PC-9 (cell line): ENCODE measurements around the gene GLT8D2. TPM values are rescaled to one million over a fixed set of nuclear protein-coding genes. Genes with fewer than 3 reads are reported as not detected.

Source experiments
- BruUV-seq: library from RNA; stranded (reverse); fragments of 400-500 nt; replicated peaks from 2 replicates; lab custom pipeline; 2021; lab: Mats Ljungman, UMichigan
- CTCF ChIA-PET: fragments of 300-600 bp; sonication (Branson Sonifier 250); formaldehyde crosslinking; loops from one replicate; lab custom pipeline; 2022; ENCODE audit warnings: antibody characterized with exemption; lab: Charles Lee
- POLR2A ChIA-PET: fragments of 300-600 bp; sonication (Branson Sonifier 250); formaldehyde crosslinking; loops from one replicate; lab custom pipeline; 2022; ENCODE audit warnings: antibody characterized with exemption; ENCODE audit not compliant: unreplicated experiment; lab: Charles Lee
- DNase-seq, 2 experiments: peaks; one replicate each; pipeline versions ENCODE4 v3.0.0 to v3.0.0-alpha.2; 2015 to 2022; ENCODE audit warnings: mixed read lengths in 1 of 2
- H2AFZ ChIP-seq: fragments of 200-600 bp; sonication (generic); 2 replicates; pipeline ENCODE4 v1.8.1; 2017; ENCODE audit warnings: antibody characterized with exemption
- H3F3A ChIP-seq: fragments of 200-600 bp; sonication (generic); 2 replicates; pipeline ENCODE4 v1.8.1; 2017; ENCODE audit warnings: antibody characterized with exemption, mild to moderate bottlenecking, low read depth; ENCODE audit not compliant: insufficient read depth
- H3K27ac ChIP-seq: fragments of 200-600 bp; sonication (generic); 2 replicates; pipeline ENCODE4 v1.6.1; 2016; ENCODE audit warnings: mixed run types
- H3K27me3 ChIP-seq: fragments of 200-600 bp; sonication (generic); 2 replicates; pipeline ENCODE4 v1.6.1; 2016; ENCODE audit warnings: low read depth, mixed run types; ENCODE audit not compliant: insufficient read depth
- H3K36me3 ChIP-seq: fragments of 200-600 bp; sonication (generic); 2 replicates; pipeline ENCODE4 v1.6.1; 2016; ENCODE audit warnings: low read depth, mixed run types
- H3K4me1 ChIP-seq: fragments of 200-600 bp; sonication (generic); replicated peaks from 2 replicates; pipeline ENCODE4 v1.6.1; 2016; ENCODE audit warnings: mixed run types; ENCODE audit not compliant: insufficient read depth
- H3K4me2 ChIP-seq: fragments of 200-600 bp; sonication (generic); 2 replicates; pipeline ENCODE4 v1.6.1; 2017; ENCODE audit warnings: mixed run types
- H3K4me3 ChIP-seq: fragments of 200-600 bp; sonication (generic); 2 replicates; pipeline ENCODE4 v1.6.1; 2016; ENCODE audit warnings: mixed run types
- H3K79me2 ChIP-seq: fragments of 200-600 bp; sonication (generic); 2 replicates; pipeline ENCODE4 v1.6.1; 2017; ENCODE audit warnings: low read depth, mixed run types
- H3K9me2 ChIP-seq: fragments of 200-600 bp; sonication (generic); 2 replicates; pipeline ENCODE4 v1.8.1; 2017; ENCODE audit warnings: mild to moderate bottlenecking; ENCODE audit not compliant: insufficient read depth
- H3K9me3 ChIP-seq: fragments of 200-600 bp; sonication (generic); 2 replicates; pipeline ENCODE4 v1.8.1; 2016; ENCODE audit warnings: low read depth; ENCODE audit not compliant: insufficient read depth
- H4K20me1 ChIP-seq: fragments of 200-600 bp; sonication (generic); 2 replicates; pipeline ENCODE4 v1.8.1; 2017; ENCODE audit not compliant: insufficient read depth
- EZH2 ChIP-seq: fragments of 200-600 bp; sonication (generic); IDR thresholded peaks from 2 replicates; pipeline ENCODE4 v1.8.0; 2017; ENCODE audit warnings: antibody characterized with exemption, low read depth
- intact Hi-C: fragments of 100-400 bp; cut with micrococcal nuclease; formaldehyde crosslinking; loops from one replicate; pipeline ENCODE4 v1.10.0; 2022; ENCODE audit not compliant: unreplicated experiment
- total RNA-seq: library from RNA; stranded (reverse); gene quantifications from 2 replicates; pipeline ENCODE4 v1.2.3, GENCODE V29; 2021
- TF ChIP-seq, protein P1 (sequence below): fragments of 200-600 bp; sonication (generic); conservative IDR thresholded peaks from 2 replicates; pipeline ENCODE4 v1.6.1; 2017; ENCODE audit warnings: mixed run types, antibody characterized with exemption, mild to moderate bottlenecking, moderate library complexity

GLT8D2 gene
- total RNA-seq, 1 experiment from 2014 or later: 0.31 TPM

GRCh38 chr12:103978384-103978982, 71.5 kb downstream of the GLT8D2 start:
- Histone ChIP-seq H3K4me3 (no peak overlapping the region), H3K27me3 (no peaks in the 10 kb centered on the region), H3K4me2 (no peak overlapping the region), H3K9me3 (no peaks in the 10 kb centered on the region), H3K9me2 (no peaks in the 10 kb centered on the region), H3K4me1 (no peaks in the 10 kb centered on the region), H3K36me3 (peaks cover 26% of the 10 kb centered on the region), H3F3A (no peaks in the 10 kb centered on the region), H2AFZ (no peak overlapping the region), H3K79me2 (peaks cover 16% of the 10 kb centered on the region), H3K27ac (no peak overlapping the region), H4K20me1 (peaks cover 16% of the 10 kb centered on the region)
- DNase-seq: no peak
- BruUV-seq: no TSS peak
- CTCF ChIA-PET: no interaction called here
- POLR2A ChIA-PET: no interaction called here
- intact Hi-C loops: no loop called here
- no peak for TF ChIP-seq EZH2
- TF ChIP-seq, protein P1, sequence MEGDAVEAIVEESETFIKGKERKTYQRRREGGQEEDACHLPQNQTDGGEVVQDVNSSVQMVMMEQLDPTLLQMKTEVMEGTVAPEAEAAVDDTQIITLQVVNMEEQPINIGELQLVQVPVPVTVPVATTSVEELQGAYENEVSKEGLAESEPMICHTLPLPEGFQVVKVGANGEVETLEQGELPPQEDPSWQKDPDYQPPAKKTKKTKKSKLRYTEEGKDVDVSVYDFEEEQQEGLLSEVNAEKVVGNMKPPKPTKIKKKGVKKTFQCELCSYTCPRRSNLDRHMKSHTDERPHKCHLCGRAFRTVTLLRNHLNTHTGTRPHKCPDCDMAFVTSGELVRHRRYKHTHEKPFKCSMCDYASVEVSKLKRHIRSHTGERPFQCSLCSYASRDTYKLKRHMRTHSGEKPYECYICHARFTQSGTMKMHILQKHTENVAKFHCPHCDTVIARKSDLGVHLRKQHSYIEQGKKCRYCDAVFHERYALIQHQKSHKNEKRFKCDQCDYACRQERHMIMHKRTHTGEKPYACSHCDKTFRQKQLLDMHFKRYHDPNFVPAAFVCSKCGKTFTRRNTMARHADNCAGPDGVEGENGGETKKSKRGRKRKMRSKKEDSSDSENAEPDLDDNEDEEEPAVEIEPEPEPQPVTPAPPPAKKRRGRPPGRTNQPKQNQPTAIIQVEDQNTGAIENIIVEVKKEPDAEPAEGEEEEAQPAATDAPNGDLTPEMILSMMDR: no peak

- Histone ChIP-seq H4K20me1 (peaks cover 37% of the 10 kb centered on the region), H3F3A (peaks cover 3% of the 10 kb centered on the region; the same call in 1 of the 2 replicates), H3K27me3 (no peaks in the 10 kb centered on the region), H3K9me2 (no peaks in the 10 kb centered on the region), H3K4me3 (no peak overlapping the region), H3K9me3 (no peaks in the 10 kb centered on the region), H3K79me2 (peaks cover 46% of the 10 kb centered on the region), H2AFZ (no peak overlapping the region), H3K27ac (no peak overlapping the region), H3K4me2 (no peak overlapping the region), H3K4me1 (no peaks in the 10 kb centered on the region), H3K36me3 (peaks cover 20% of the 10 kb centered on the region)
- ChIA-PET POLR2A (no interaction called here), CTCF (no interaction called here)
- no TSS peak for BruUV-seq
- TF ChIP-seq EZH2: no peak
- TF ChIP-seq, protein P1: no peak
- no peak for DNase-seq
- intact Hi-C loops: no loop called here
Observed at GRCh38 chr12:103975368-103975767, 74.6 kb downstream of the GLT8D2 start.

- POLR2A ChIA-PET: no interaction called here
- CTCF ChIA-PET: interaction anchor here (0.6 kb wide), 1 partner anchor 87 kb away, joined by 3 read pairs; no protein-coding TSS in a partner anchor
- H3K9me3 ChIP-seq: no peaks in the 10 kb centered on the region
- peaks cover 50% of the 10 kb centered on the region for H4K20me1 ChIP-seq
- H2AFZ ChIP-seq: no peak overlapping the region
- H3K27me3 ChIP-seq: no peaks in the 10 kb centered on the region
- no peak overlapping the region for H3K4me3 ChIP-seq
- H3K36me3 ChIP-seq: peaks cover 31% of the 10 kb centered on the region
- peaks cover 10% of the 10 kb centered on the region for H3K4me1 ChIP-seq
- peaks cover 61% of the 10 kb centered on the region for H3K79me2 ChIP-seq
- no peak overlapping the region for H3K4me2 ChIP-seq
- H3K9me2 ChIP-seq: no peaks in the 10 kb centered on the region
- BruUV-seq: no TSS peak
- H3K27ac ChIP-seq: no peak overlapping the region
- peaks cover 3% of the 10 kb centered on the region; the same call in 1 of the 2 replicates for H3F3A ChIP-seq
- intact Hi-C loops: no loop called here
- TF ChIP-seq, protein P1: no peak
- no peak for TF ChIP-seq EZH2
- no peak for DNase-seq
Observed at GRCh38 chr12:103973909-103974308, 76.1 kb downstream of the GLT8D2 start.
